Esophagus squamous epithelium (tissue), 5 donors: ENCODE measurements around the gene TMTC1. TPM values are rescaled to one million over a fixed set of nuclear protein-coding genes. Genes with fewer than 3 reads are reported as not detected.
A peak's percentile ranks its signal among the peaks of the same experiment; 100 is the strongest.

Experiments used
- DNase-seq: peaks from one replicate; lab custom pipeline; 2025; lab: John Stamatoyannopoulos, UW
- H3K27ac ChIP-seq, 4 donors: fragments of 200-600 bp; sonication (generic); one replicate each; pipeline ENCODE4 v1.5.1; 2016 to 2019; ENCODE audit warnings: mild to moderate bottlenecking in 1 of 4
- H3K27me3 ChIP-seq, 4 donors: fragments of 200-600 bp; sonication (generic); 1 replicate in 3 of 4; 2 replicates in 1 of 4; pipeline versions ENCODE4 v1.5.1 to v1.6.0; 2017 to 2021; ENCODE audit warnings: antibody characterized with exemption in 1 of 4
- H3K36me3 ChIP-seq, 3 donors: fragments of 200-600 bp; sonication (generic); one replicate each; pipeline ENCODE4 v1.5.1; 2016 to 2019
- H3K4me1 ChIP-seq, 3 donors: fragments of 200-600 bp; sonication (generic); one replicate each; pipeline ENCODE4 v1.5.1; 2017 to 2019
- H3K4me3 ChIP-seq, 4 donors: fragments of 200-600 bp; sonication (generic); 1 replicate in 3 of 4; 2 replicates in 1 of 4; pipeline ENCODE4 v1.5.1; 2016 to 2019; ENCODE audit warnings: mild to moderate bottlenecking in 2 of 4, moderate library complexity in 1 of 4
- H3K9me3 ChIP-seq, 3 donors: fragments of 200-600 bp; sonication (generic); one replicate each; pipeline ENCODE4 v1.5.1; 2016 to 2019
- CTCF ChIP-seq, 6 experiments: fragments of 450-650 bp in 4 of 6; fragments of 200-600 bp in 2 of 6; sonication (generic) in 2 of 6; IDR thresholded peaks; one replicate each; pipeline ENCODE4 v1.5.1; 2016 to 2019; ENCODE audit warnings: antibody characterized with exemption in 6 of 6, mild to moderate bottlenecking in 4 of 6, moderate library complexity in 4 of 6
- POLR2A ChIP-seq, 4 donors: fragments of 450-650 bp; IDR thresholded peaks; one replicate each; pipeline ENCODE4 v1.6.1; 2017; ENCODE audit warnings: antibody characterized with exemption in 4 of 4, mild to moderate bottlenecking in 4 of 4, moderate library complexity in 3 of 4
- WGBS, 2 donors: methylation state at CpG; one replicate each; pipeline ENCODE4 v1.1.5; 2018; 5-methylcytosine and 5-hydroxymethylcytosine counted together
- intact Hi-C: fragments of 100-400 bp; cut with DNase I; formaldehyde crosslinking; loops from one replicate; pipeline ENCODE4 v1.15.0; 2022
- total RNA-seq, 4 donors: library from RNA; depleted of rRNA; stranded (reverse); fragments of >200 nt; gene quantifications; one replicate each; pipeline ENCODE4 v1.1.0, GENCODE V29; 2016
- donor health status: DM: yes; HTN: yes; CAD: no.

The TMTC1 gene
- total RNA-seq, 4 donors from 2014 or later = 2.5 to 31.9 (median 14.7) TPM

GRCh38 chr12:29591140-29592020 is 192.4 kb downstream of the TMTC1 start:
- Histone ChIP-seq H3K36me3 (no peaks in the 10 kb centered on the region), H3K27ac (no peak overlapping the region), H3K27me3 (no peaks in the 10 kb centered on the region), H3K4me1 (peaks cover 0 to 4% (median 0%) of the 10 kb centered on the region in 3 donors), H3K4me3 (no peak overlapping the region), H3K9me3 (no peaks in the 10 kb centered on the region)
- TF ChIP-seq POLR2A (IDR thresholded peaks at IDR 0.05) = no peak
- TF ChIP-seq CTCF (IDR thresholded peaks at IDR 0.05) = no peak
- intact Hi-C loops = no loop called here
- WGBS, 2 donors = 65 to 66% methylated on average over 10 to 11 of the region's 11 CpGs
- no peak for DNase-seq

GRCh38 chr12:29589851-29590250 is 193.9 kb downstream of the TMTC1 start:
- intact Hi-C loops = no loop called here
- Histone ChIP-seq H3K27ac (no peak overlapping the region), H3K4me3 (no peak overlapping the region), H3K4me1 (peaks cover 0 to 4% (median 0%) of the 10 kb centered on the region in 3 donors), H3K27me3 (no peaks in the 10 kb centered on the region), H3K36me3 (no peaks in the 10 kb centered on the region), H3K9me3 (no peaks in the 10 kb centered on the region)
- no peak for DNase-seq
- TF ChIP-seq POLR2A (IDR thresholded peaks at IDR 0.05) (no peak), CTCF (IDR thresholded peaks at IDR 0.05) (no peak)
- whole genome bisulfite sequencing, 2 donors = 32 to 63% methylated on average over 2 of the region's 2 CpGs

GRCh38 chr12:29589286-29589820 is 194.4 kb downstream of the TMTC1 start:
- 96 to 100% methylated on average over 2 of the region's 2 CpGs for WGBS, 2 donors
- peaks cover 0 to 4% (median 0%) of the 10 kb centered on the region in 3 donors for H3K4me1 ChIP-seq
- H3K4me3 ChIP-seq = no peak overlapping the region
- H3K27ac ChIP-seq = no peak overlapping the region
- H3K9me3 ChIP-seq = no peaks in the 10 kb centered on the region
- intact Hi-C loops = no loop called here
- no peak for TF ChIP-seq POLR2A (IDR thresholded peaks at IDR 0.05)
- TF ChIP-seq CTCF (IDR thresholded peaks at IDR 0.05) = no peak
- no peaks in the 10 kb centered on the region for H3K36me3 ChIP-seq
- no peaks in the 10 kb centered on the region for H3K27me3 ChIP-seq
- DNase-seq = no peak

GRCh38 chr12:29582677-29583272 is 201.0 kb downstream of the TMTC1 start:
- Histone ChIP-seq H3K4me3 (no peak overlapping the region), H3K27ac (peak overlapping the region in 3 of 4 donors; percentile 23 to 49 (median 46)), H3K4me1 (peaks cover 0 to 30% (median 0%) of the 10 kb centered on the region in 3 donors), H3K27me3 (no peaks in the 10 kb centered on the region), H3K9me3 (no peaks in the 10 kb centered on the region), H3K36me3 (no peaks in the 10 kb centered on the region)
- intact Hi-C loops = no loop called here
- DNase-seq = no peak
- WGBS, 2 donors = 51 to 79% methylated on average over 4 of the region's 4 CpGs
- TF ChIP-seq POLR2A (IDR thresholded peaks at IDR 0.05) (no peak), CTCF (IDR thresholded peaks at IDR 0.05) (no peak)

- intact Hi-C loops = no loop called here
- Histone ChIP-seq H3K4me1 (peaks cover 0 to 30% (median 0%) of the 10 kb centered on the region in 3 donors), H3K27ac (peak overlapping the region in 2 of 4 donors; percentile 46 to 49), H3K27me3 (no peaks in the 10 kb centered on the region), H3K36me3 (no peaks in the 10 kb centered on the region), H3K9me3 (no peaks in the 10 kb centered on the region), H3K4me3 (no peak overlapping the region)
- TF ChIP-seq CTCF (IDR thresholded peaks at IDR 0.05) (no peak), POLR2A (IDR thresholded peaks at IDR 0.05) (no peak)
- DNase-seq = no peak
These were observed 201.6 kb downstream of the TMTC1 start for GRCh38 chr12:29582146-29582545.
